Fibroblast of mammary gland (primary cell): ENCODE measurements around the gene FAM3B.
"Not testable (repeated sequence)": the region's sequence is repeated elsewhere in the genome, so short reads cannot be mapped to it uniquely, and the experiment has no call there.

Experiments
- DNase-seq: peaks from one replicate; pipeline ENCODE4 v3.0.0-alpha.2; 2010; ENCODE audit warnings: low read depth
- H3K4me3 ChIP-seq: 2 replicates; pipeline ENCODE4 v1.5.1; 2011; ENCODE audit warnings: low read depth, mild to moderate bottlenecking, low read length, moderate library complexity; ENCODE audit not compliant: control insufficient read depth
- TF ChIP-seq, protein P1 (sequence below): conservative IDR thresholded peaks from 2 replicates; pipeline ENCODE4 v1.5.1; 2011; ENCODE audit warnings: low read depth, low read length, inconsistent platforms; ENCODE audit not compliant: control insufficient read depth, insufficient read depth

Gene FAM3B

DNA sequence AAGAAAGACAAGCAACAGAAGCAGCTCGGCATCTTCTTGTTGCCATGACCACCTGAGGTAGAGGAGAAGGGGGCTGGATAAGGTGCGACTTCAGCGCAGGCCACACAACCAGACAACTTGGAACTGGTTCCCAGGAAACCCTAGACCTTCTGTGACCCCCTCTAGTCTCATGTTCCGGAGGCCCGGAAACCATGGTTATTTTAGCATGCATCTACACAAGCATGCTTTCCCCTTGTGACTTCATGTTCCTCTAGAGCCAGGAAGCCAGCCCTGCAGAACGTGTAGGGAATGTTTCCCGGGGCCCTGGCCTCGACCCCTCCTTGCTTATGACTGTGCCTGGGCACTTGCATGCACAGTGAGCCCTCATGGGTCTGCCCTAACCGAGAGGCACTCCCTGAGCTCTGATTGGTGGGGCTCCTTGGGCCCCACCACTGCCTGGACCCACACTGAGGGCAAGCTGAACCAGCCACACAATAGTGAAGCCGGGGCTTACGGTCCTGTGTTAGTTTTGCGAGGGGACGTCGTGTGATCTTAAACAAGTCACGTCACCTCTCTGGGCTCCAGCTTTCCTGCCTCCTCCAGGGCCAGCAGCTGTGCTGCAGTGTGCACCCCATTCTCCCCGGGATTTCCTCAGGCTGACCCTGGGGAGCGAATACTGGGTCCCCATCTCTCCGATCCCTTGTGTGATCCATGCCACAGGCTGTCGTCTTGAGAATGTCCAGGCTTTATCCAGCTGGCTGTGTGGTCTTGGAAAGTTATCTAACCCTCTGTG lies 33.2 kb downstream of the FAM3B start:
- no peak for DNase-seq
- TF ChIP-seq, protein P1, sequence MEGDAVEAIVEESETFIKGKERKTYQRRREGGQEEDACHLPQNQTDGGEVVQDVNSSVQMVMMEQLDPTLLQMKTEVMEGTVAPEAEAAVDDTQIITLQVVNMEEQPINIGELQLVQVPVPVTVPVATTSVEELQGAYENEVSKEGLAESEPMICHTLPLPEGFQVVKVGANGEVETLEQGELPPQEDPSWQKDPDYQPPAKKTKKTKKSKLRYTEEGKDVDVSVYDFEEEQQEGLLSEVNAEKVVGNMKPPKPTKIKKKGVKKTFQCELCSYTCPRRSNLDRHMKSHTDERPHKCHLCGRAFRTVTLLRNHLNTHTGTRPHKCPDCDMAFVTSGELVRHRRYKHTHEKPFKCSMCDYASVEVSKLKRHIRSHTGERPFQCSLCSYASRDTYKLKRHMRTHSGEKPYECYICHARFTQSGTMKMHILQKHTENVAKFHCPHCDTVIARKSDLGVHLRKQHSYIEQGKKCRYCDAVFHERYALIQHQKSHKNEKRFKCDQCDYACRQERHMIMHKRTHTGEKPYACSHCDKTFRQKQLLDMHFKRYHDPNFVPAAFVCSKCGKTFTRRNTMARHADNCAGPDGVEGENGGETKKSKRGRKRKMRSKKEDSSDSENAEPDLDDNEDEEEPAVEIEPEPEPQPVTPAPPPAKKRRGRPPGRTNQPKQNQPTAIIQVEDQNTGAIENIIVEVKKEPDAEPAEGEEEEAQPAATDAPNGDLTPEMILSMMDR: no peak
- H3K4me3 ChIP-seq: no peak overlapping the region

DNA sequence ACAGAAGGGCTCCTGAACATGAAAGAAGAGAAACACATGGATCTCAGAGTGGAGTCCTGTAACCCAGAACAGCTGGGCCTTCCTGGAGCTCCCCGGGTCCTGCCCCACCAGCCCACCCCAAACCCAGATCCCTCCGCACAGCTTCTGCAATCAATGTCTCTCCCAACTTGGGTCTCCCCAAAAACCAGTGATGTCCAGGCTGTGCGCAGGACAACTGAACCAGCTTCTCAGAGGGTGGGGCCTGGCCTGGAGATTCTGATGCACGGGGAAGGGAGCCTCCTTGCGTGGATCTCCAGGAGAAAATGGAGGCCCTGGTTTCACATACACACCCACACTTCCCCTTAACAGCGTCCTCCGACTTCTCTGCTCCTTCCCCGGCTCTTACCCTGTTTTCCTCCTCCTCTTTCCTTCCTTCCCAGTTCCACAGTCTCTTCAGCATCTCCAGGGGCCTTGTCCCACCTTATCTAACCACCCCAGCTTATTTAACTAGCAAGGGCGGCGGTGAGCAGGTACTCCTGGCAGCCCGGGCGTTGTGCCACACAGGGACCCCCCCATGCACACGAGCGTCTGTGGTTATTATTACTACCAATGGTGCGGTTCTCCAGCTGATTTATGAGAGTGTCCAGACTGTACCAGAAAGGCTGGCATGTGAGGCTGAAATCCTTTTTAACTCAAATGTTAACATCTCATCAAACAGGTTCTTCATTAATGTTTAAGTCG lies 34.0 kb downstream of the FAM3B start:
- no peak overlapping the region for H3K4me3 ChIP-seq
- no peak for DNase-seq
- TF ChIP-seq, protein P1: no peak

DNA sequence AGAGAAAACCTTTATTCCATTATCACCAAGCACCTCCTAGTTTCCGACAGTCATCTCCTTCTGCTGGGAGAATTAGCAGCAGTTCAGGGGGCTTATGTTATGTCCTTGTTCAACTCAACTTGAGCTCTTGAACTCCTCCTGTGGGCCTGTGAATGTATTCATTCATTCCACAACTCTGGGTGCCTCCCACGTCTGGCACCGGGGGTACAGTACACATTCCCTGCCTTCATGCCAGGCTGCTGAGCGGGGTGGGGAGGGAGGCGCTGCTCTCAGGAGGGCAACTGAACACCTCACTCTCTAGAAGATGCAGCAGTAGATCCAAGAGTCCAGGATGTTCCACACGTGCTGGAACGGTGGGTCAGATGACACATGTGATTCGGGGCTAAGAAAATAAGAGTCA lies 40.9 kb downstream of the FAM3B start:
- no peak for DNase-seq
- no peak overlapping the region for H3K4me3 ChIP-seq
- TF ChIP-seq, protein P1: no peak

DNA sequence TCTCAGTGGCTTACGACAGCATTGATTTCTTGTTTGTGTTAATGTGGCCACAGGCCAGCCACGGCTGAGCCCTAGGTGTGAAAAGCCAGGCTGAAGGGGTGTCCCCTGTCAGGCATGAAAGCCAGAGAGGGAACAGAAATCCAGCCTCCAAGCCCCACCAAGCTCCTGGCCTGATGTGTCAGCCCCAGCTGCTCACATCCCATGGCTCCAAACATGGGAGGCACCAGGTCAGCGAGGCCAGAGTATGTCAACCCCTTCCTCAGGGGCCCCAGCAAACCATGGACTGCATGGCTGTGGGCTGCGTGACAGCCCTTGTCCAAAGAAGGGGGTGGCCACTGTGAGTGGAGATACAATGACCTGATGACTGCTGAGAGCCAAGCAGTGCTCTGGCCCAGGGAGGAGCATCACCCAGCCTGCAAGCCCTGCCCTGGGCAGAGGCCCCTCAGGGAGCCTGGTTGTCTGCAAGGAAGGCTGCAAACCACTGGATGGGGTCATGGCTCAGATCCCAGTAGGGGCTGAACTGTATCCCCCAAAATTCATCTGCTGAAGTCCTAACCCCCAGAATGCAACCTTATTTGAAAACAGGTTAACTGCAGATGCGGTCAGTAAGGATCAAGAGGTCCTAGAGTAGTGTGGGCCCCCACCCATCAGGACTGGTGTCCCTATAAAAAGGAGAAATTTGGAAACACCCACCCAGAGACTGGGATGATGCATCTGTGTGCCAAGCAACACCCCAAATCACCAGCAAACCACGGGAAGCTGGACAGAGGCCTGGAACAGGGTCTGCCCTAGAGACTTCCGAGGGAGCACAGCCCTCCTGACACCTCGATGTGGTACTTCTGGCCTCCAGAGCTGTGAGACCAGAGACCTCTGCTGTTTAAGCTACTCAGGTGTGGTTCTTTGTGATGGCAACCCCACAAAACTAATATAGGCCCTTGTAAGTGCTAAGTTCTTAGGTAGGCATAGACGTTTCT lies 41.9 kb downstream of the FAM3B start:
- no peak overlapping the region for H3K4me3 ChIP-seq
- TF ChIP-seq, protein P1: no peak
- no peak for DNase-seq

DNA sequence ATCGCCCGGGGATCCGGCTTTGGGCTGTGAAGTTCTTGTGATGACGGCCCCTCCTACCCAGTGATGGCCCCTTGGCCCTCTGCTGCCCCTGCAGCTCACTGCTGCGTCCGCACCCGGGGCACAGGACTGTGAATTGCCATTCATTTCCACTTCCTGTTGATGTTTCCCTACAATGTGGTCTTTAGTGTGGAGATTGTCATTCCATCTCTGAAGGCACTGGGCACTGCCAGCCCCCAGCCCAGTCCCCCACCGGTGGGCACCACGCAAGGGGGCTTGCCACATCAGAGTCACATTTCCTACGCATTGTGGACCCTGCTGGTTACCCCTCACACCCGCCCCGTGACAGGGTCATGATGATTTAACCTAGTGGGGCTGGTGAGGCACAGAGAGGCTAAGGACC lies 42.7 kb downstream of the FAM3B start:
- H3K4me3 ChIP-seq: no peak overlapping the region
- TF ChIP-seq, protein P1: no peak
- no peak for DNase-seq

DNA sequence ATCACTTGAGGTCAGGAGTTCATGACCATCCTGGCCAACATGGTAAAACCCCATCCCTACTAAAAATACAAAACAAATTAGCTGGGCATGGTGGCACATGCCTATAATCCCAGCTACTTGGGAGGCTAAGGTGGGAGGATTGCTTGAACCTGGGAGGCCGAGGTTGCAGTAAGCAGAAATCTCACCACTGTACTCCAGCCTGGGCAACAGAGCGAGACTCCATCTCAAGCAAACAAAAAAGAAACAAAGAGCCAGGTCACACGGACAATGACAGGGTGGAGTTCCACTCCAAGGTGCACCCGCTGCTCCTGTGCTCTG lies 43.1 kb downstream of the FAM3B start:
- H3K4me3 ChIP-seq, DNase-seq: not testable (repeated sequence)
